Liver (tissue), 9 donors: ENCODE data around the gene TCEA2. TPM values are rescaled to one million over a fixed set of nuclear protein-coding genes. Genes with fewer than 3 reads are reported as not detected.

Source experiments
- DNase-seq: peaks from one replicate; pipeline ENCODE4 v3.0.0-alpha.2; 2017; ENCODE audit warnings: low spot score
- H3K27ac ChIP-seq, 2 donors: one replicate each; pipeline ENCODE4 v1.7.0; 2013; ENCODE audit warnings: inconsistent platforms in 2 of 2, low read length in 2 of 2, control low read depth in 1 of 2, low read depth in 1 of 2, mild to moderate bottlenecking in 1 of 2
- H3K27me3 ChIP-seq, 4 donors: one replicate each; pipeline versions ENCODE4 v1.6.1 to v1.7.0; 2013; ENCODE audit warnings: low read length in 3 of 4, inconsistent platforms in 1 of 4, mild to moderate bottlenecking in 1 of 4, moderate library complexity in 1 of 4; ENCODE audit not compliant: control insufficient read depth in 4 of 4, insufficient read depth in 4 of 4
- H3K36me3 ChIP-seq, 4 donors: one replicate each; pipeline versions ENCODE4 v1.6.1 to v1.7.0; 2013; ENCODE audit warnings: low read length in 3 of 4, mild to moderate bottlenecking in 3 of 4, low read depth in 1 of 4, moderate library complexity in 1 of 4; ENCODE audit not compliant: control insufficient read depth in 4 of 4, insufficient read depth in 3 of 4
- H3K4me1 ChIP-seq, 4 donors: one replicate each; pipeline versions ENCODE4 v1.6.1 to v1.7.0; 2013; ENCODE audit warnings: low read length in 3 of 4, mild to moderate bottlenecking in 3 of 4, moderate library complexity in 1 of 4; ENCODE audit not compliant: control insufficient read depth in 4 of 4, insufficient read depth in 4 of 4
- H3K4me3 ChIP-seq, 3 donors: one replicate each; pipeline versions ENCODE4 v1.6.1 to v1.7.0; 2013; ENCODE audit warnings: low read length in 3 of 3, control low read depth in 1 of 3, low read depth in 1 of 3, mild to moderate bottlenecking in 1 of 3
- H3K9ac ChIP-seq, 2 donors: one replicate each; pipeline ENCODE4 v1.7.0; 2013; ENCODE audit warnings: low read length in 2 of 2, mild to moderate bottlenecking in 2 of 2, moderate library complexity in 2 of 2, control low read depth in 1 of 2, low read depth in 1 of 2
- H3K9me3 ChIP-seq, 4 donors: one replicate each; pipeline versions ENCODE4 v1.6.1 to v1.7.0; 2013; ENCODE audit warnings: low read length in 3 of 4; ENCODE audit not compliant: control insufficient read depth in 4 of 4
- ATF3 ChIP-seq: IDR thresholded peaks from 2 replicates; pipeline ENCODE4 v1.6.1; 2016; ENCODE audit warnings: antibody characterized with exemption
- CTCF ChIP-seq: fragments of 150-350 bp; IDR thresholded peaks from 2 replicates; pipeline ENCODE4 v1.5.1; 2017; ENCODE audit warnings: improper control_type of control experiment, low read depth, low read length; ENCODE audit not compliant: missing input control
- EGR1 ChIP-seq, 2 donors: IDR thresholded peaks; 2 replicates each; pipeline ENCODE4 v1.6.1; 2016 to 2018; ENCODE audit warnings: antibody characterized with exemption in 2 of 2, low read depth in 2 of 2
- FOXA1 ChIP-seq: IDR thresholded peaks from 2 replicates; pipeline ENCODE4 v1.6.1; 2016; ENCODE audit warnings: antibody characterized with exemption
- FOXA2 ChIP-seq: IDR thresholded peaks from 2 replicates; pipeline ENCODE4 v1.6.1; 2016; ENCODE audit warnings: antibody characterized with exemption
- GABPA ChIP-seq, 2 donors: IDR thresholded peaks in 1 of 2; conservative IDR thresholded peaks in 1 of 2; 2 replicates each; pipeline ENCODE4 v1.6.1; 2016; ENCODE audit warnings: antibody characterized with exemption in 2 of 2, mild to moderate bottlenecking in 1 of 2, moderate library complexity in 1 of 2
- HNF4A ChIP-seq, 2 donors: conservative IDR thresholded peaks; 2 replicates each; pipeline ENCODE4 v1.6.1; 2016; ENCODE audit warnings: antibody characterized with exemption in 2 of 2, mild to moderate bottlenecking in 2 of 2
- HNF4G ChIP-seq: IDR thresholded peaks from 2 replicates; pipeline ENCODE4 v1.6.1; 2016; ENCODE audit warnings: antibody characterized with exemption
- JUND ChIP-seq, 2 donors: IDR thresholded peaks; 2 replicates each; pipeline ENCODE4 v1.6.1; 2016; ENCODE audit warnings: antibody characterized with exemption in 2 of 2
- MAX ChIP-seq: IDR thresholded peaks from 2 replicates; pipeline ENCODE4 v1.6.1; 2016; ENCODE audit warnings: antibody characterized with exemption
- NR2F2 ChIP-seq: IDR thresholded peaks from 2 replicates; pipeline ENCODE4 v1.6.1; 2016; ENCODE audit warnings: antibody characterized with exemption
- RAD21 ChIP-seq, 2 donors: IDR thresholded peaks; 2 replicates each; pipeline ENCODE4 v1.6.1; 2016; ENCODE audit warnings: antibody characterized with exemption in 2 of 2, mild to moderate bottlenecking in 2 of 2
- REST ChIP-seq: IDR thresholded peaks from 2 replicates; pipeline ENCODE4 v1.6.1; 2016; ENCODE audit warnings: antibody characterized with exemption, mild to moderate bottlenecking
- RXRA ChIP-seq, 2 donors: IDR thresholded peaks; 2 replicates each; pipeline ENCODE4 v1.6.1; 2017 to 2018; ENCODE audit warnings: antibody characterized with exemption in 2 of 2, mild to moderate bottlenecking in 1 of 2
- SP1 ChIP-seq: IDR thresholded peaks from 2 replicates; pipeline ENCODE4 v1.6.1; 2018; ENCODE audit warnings: antibody characterized with exemption, mild to moderate bottlenecking
- TAF1 ChIP-seq: conservative IDR thresholded peaks from 2 replicates; pipeline ENCODE4 v1.6.1; 2016; ENCODE audit warnings: antibody characterized with exemption, mild to moderate bottlenecking
- YY1 ChIP-seq: IDR thresholded peaks from 2 replicates; pipeline ENCODE4 v1.6.1; 2016; ENCODE audit warnings: antibody characterized with exemption, mild to moderate bottlenecking
- ZBTB33 ChIP-seq: IDR thresholded peaks from 2 replicates; pipeline ENCODE4 v1.6.1; 2016; ENCODE audit warnings: antibody characterized with exemption
- WGBS: extraction: QIAGEN DNeasy Blood & Tissue Kit; methylation state at CpG from one replicate; pipeline ENCODE4 v1.1.7; 2013; 5-methylcytosine and 5-hydroxymethylcytosine counted together
- polyA plus RNA-seq, 2 donors: library from polyadenylated mRNA; stranded (reverse) in 1 of 2; unstranded in 1 of 2; fragments of 200-250 nt in 1 of 2; fragments of >200 nt in 1 of 2; fragmentation: Nextera tagmentation in 1 of 2; extraction: Ambion mirVana in 1 of 2; gene quantifications; one replicate each; pipeline versions ENCODE4 v1.2.1 to v1.2.3, GENCODE V29; 2013 to 2015
- total RNA-seq, 2 donors: library from RNA; depleted of rRNA; stranded (reverse); fragments of >200 nt; gene quantifications; one replicate each; pipeline ENCODE4 v1.2.3, GENCODE V29; 2014
- donor health status: healthy.
- donor health status: healthy.
- donor health status: healthy.
- donor health status: healthy.
- donor health status: healthy.

The TCEA2 gene
- total and polyA plus RNA-seq, 4 donors, result 4.6 to 22.6 (median 11.8) TPM

GRCh38 chr20:64055396-64055892, 7.6 kb upstream of the TCEA2 start:
- peaks cover 0 to 17% (median 7%) of the 10 kb centered on the region in 4 donors for H3K4me1 ChIP-seq
- H3K9ac ChIP-seq, result no peak overlapping the region

More at GRCh38 chr20:64055396-64055892, 7.6 kb upstream of the TCEA2 start:
- peaks cover 0 to 5% (median 1%) of the 10 kb centered on the region in 4 donors for H3K27me3 ChIP-seq
- no peak for TF ChIP-seq HNF4A (conservative IDR thresholded peaks at IDR 0.05)
- no peak for TF ChIP-seq ATF3
- TF ChIP-seq NR2F2, result no peak
- no peak for TF ChIP-seq ZBTB33
- no peak for TF ChIP-seq GABPA (IDR thresholded peaks at IDR 0.05 in 1 of 2, conservative IDR thresholded peaks at IDR 0.05 in 1 of 2)
- no peak for TF ChIP-seq TAF1
- no peak for TF ChIP-seq RAD21 (IDR thresholded peaks at IDR 0.05)
- TF ChIP-seq MAX, result no peak
- TF ChIP-seq JUND (IDR thresholded peaks at IDR 0.05), result no peak
- no peak for TF ChIP-seq SP1
- TF ChIP-seq RXRA (IDR thresholded peaks at IDR 0.05), result no peak
- no peak for TF ChIP-seq YY1
- no peak for TF ChIP-seq CTCF
- TF ChIP-seq FOXA2, result no peak
- no peak for TF ChIP-seq FOXA1
- TF ChIP-seq HNF4G, result no peak
- no peak for TF ChIP-seq EGR1 (IDR thresholded peaks at IDR 0.05; ENCODE audit: low read depth in 2 of 2)
- TF ChIP-seq REST, result no peak
- no peaks in the 10 kb centered on the region for H3K9me3 ChIP-seq
- H3K4me3 ChIP-seq, result no peak overlapping the region
- DNase-seq, result no peak
- peak overlapping the region; percentile 15 to 53 for H3K27ac ChIP-seq
- no peaks in the 10 kb centered on the region for H3K36me3 ChIP-seq
- 69% methylated on average over 9 of the region's 9 CpGs for WGBS
